Measurements from ENCODE around the gene ZFAND5.

Gene ZFAND5

DNA sequence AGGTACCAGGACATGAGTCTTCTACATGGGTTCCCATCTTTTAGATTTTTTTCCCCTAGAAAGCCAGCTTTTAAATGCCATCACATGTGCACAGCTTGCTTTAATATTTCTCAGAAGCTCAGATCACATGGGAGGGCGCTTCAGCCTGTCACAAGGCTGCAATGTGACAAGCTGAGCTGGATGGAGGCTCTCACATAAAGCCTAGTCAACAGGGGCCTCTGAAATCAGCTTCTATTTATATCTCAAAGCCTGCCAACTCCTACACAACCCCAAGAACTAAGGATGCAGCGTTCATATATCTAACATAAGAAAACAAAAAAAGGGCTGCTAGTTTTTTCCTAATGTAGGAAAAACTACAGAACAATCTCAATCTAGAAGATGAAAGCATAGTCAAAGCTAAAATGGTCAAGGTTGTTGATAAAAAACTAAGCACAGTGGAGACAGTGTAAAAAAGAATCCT is 2.3 kb downstream of the ZFAND5 start:
- peak; percentile 50 to 75 for DNase-seq

DNA sequence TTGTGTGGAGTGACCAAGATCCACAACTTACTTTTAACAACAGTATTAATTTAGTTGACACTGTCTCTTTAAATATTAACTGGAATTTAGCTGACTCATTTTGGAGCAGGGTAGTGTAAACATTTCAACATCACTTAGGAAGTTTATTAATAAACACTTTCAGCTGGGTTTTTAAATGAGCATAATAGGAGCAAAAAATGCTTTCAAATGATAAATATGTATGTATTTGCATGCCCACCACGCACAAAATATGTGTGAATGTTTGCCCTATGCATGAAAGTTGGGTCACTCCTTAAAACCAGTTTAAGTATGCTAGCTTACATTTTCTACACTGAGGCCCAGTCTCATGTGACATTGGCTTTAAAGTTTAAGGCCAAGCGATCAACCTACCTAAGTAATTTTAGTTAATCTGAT is 2.9 kb downstream of the ZFAND5 start:
- DNase-seq = no peak

- no peak for DNase-seq
Measured at GRCh38 chr9:72361217-72361616, 3.8 kb downstream of the ZFAND5 start.

GRCh38 chr9:72360324-72360723 is 4.7 kb downstream of the ZFAND5 start:
- no peak for DNase-seq

DNA sequence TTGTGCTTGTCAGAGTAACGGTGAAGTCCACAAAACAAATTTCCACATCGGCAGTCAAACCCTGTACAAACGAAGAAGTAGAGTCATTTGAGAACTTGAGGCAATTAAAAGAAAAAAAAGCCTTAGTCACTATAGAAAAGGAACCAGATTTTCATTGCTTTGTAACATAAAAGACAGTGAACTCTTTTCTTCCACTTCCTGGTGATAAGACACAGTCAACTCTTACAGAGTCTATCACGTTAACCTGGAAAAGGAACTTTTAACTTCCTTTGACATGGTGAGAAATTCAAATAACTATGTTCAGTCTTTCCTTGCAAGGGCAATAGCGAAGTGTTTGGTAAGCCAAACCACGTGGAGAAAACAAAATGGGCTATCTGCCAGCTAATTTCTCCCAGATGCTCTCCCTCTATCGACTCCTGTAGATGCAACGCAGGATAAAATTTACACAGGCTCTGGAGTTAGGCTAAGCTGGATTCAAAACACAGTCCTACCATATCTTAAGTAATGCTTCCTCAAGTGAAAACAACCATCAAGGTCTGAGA is 8.9 kb downstream of the ZFAND5 start:
- peak in 1 of 2 experiments; percentile 2 for DNase-seq

GRCh38 chr9:72355153-72355552 is 9.9 kb downstream of the ZFAND5 start:
- no peak for DNase-seq

DNA sequence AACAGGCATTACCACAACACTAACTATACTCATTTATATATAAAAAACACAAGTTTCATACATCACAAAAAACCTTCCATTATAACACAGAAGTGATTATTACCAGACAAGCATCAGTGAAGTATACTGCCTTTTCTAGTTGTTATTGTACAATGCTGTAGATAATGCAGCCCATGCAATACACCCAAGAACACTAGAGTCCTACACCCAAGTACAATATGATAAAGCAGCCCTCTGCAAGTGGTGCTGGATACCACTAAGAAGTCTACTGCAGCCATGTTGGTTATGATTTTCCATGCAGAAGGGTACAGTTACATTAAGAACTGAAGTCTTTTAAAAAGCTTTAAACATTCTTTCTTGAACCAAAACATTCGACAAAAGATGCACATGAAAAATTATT is 10.3 kb downstream of the ZFAND5 start:
- no peak for DNase-seq

GRCh38 chr9:72353455-72354116 is 11.4 kb downstream of the ZFAND5 start:
- DNase-seq = no peak

GRCh38 chr9:72352911-72353388 is 12.1 kb downstream of the ZFAND5 start:
- no peak for DNase-seq

GRCh38 chr9:72351538-72352453 is 13.2 kb downstream of the ZFAND5 start:
- no peak for DNase-seq

- no peak for DNase-seq
Measured at GRCh38 chr9:72349911-72350310, 15.1 kb downstream of the ZFAND5 start.

DNA sequence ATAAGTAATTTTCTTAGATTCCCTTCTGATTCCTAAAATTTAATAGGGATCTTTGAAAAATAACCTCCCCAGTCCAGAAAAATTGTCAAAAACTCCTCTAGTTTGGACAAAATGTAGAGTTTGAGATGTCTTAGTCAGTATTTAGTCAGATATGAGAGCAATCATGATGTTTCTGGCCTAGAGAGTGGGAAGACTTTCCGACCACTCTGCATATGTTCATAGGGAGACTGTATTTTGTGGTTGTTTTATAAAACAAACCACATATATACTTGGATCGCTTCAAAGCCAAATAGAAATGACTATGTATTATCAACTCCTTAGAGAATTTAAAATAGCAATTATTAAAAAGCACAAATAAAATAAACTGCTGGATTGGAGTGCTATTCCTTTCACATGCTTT is 15.8 kb downstream of the ZFAND5 start:
- no peak for DNase-seq

GRCh38 chr9:72346333-72346732 is 18.7 kb downstream of the ZFAND5 start:
- no peak for DNase-seq

GRCh38 chr9:72338631-72339030 is 26.4 kb downstream of the ZFAND5 start:
- DNase-seq = no peak

- DNase-seq = no peak
Measured at GRCh38 chr9:72337286-72337685, 27.7 kb downstream of the ZFAND5 start.

- DNase-seq = no peak
Measured at GRCh38 chr9:72334658-72335337, 30.2 kb downstream of the ZFAND5 start.

- no peak for DNase-seq
Measured at GRCh38 chr9:72333709-72334108, 31.3 kb downstream of the ZFAND5 start.

GRCh38 chr9:72333197-72333596 is 31.8 kb downstream of the ZFAND5 start:
- no peak for DNase-seq

- DNase-seq = no peak
Measured at GRCh38 chr9:72332351-72332750, 32.7 kb downstream of the ZFAND5 start.

DNA sequence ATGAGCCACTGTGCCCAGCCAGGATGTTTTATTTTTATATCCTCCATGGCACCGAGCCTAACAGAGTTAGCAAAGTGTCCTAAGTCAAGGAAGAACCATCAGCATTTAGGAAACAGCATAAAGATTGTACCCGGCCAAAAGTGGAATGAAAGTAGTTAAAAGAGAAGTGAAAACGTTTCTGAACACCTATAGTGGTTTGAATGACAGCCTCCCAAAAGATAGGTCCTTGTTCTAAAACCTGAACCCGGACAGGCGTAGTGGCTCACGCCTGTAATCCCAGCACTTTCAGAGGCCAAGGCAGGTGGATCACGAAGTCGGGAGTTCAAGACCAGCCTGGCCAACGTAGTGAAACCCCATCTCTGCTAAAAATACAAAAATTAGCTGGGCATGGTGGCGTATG is 37.4 kb downstream of the ZFAND5 start:
- no peak for DNase-seq

DNA sequence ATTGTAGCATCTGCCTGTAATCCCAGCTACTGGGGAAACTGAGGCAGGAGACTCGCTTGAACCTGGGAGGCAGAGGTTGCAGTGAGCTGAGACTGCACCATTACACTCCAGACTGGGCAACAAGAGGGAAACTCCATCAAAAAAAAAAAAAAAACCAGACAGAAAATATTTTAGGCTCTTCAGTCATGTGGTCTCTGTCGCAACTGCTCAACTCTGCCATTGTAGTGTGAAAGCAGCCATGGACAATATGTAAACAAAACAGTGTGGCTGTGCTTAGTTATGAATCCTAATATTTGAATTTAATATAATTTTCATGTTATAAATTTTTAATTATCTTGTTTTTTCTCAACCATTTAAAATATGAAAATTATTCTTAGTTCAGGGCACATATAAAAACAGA is 38.4 kb downstream of the ZFAND5 start:
- no peak for DNase-seq

DNA sequence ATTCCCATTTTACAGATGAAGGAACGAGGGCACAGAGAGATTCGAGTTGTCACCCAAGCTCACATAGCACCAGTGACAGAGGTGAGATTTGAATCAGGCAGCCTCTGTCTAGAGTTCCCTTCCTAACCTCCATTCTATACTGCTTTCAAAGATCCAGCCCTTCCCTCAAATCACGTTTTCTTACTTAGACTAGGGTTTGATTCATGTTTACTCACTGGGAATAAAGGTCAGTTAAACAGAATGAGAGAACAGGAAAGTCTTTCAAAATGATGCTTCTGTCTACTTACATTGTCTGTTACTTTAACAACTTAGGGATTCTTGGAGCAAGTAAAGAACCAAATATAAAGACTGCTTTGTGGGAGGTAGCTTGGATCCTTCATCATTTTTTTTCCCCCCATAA is 40.0 kb downstream of the ZFAND5 start:
- no peak for DNase-seq

DNA sequence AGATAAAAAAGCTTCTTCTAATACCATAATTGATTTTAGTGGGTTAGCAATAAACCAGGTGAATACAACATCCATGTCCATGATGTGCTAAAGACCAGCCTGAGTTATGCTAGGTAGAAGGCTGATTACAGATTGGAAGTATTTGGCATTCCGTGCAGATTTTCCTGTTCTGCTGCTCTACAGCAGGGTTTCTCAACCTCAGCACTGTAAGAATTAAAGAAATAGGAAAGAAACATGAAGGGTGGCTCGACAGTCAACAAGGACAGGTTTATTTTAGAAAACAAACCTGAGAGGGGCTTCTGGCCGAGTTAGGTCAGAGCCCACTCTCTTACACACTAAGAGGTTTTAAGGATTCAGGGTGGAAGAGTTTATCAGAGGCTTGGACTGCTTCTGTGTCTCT is 42.3 kb downstream of the ZFAND5 start:
- no peak for DNase-seq
